SK-MEL-5 (cell line): Measurements from ENCODE around the gene HTR4. TPM values are rescaled to one million over a fixed set of nuclear protein-coding genes. Genes with fewer than 3 reads are reported as not detected.
"Not testable (repeated sequence)": the region's sequence is repeated elsewhere in the genome, so short reads cannot be mapped to it uniquely, and the experiment has no call there.

Experiments used
- DNase-seq: peaks from one replicate; pipeline ENCODE4 v3.0.0-alpha.2; 2016; ENCODE audit warnings: low read depth, low spot score
- in situ Hi-C: cut with HindIII; loops from 2 replicates; pipeline ENCODE4 v1.10.0; 2016; ENCODE audit warnings: low sequenced_read_pairs, high pct_unique_total_duplicates, low pct_unique_long_range_greater_than_20kb
- total RNA-seq: library from RNA; depleted of rRNA; stranded (reverse); fragments of >200 nt; shearing (Covaris generic); gene quantifications from 2 replicates; pipeline ENCODE4 v1.2.3, GENCODE V29; 2014

HTR4 gene
- total RNA-seq, 1 experiment from 2014 or later = not detected

DNA sequence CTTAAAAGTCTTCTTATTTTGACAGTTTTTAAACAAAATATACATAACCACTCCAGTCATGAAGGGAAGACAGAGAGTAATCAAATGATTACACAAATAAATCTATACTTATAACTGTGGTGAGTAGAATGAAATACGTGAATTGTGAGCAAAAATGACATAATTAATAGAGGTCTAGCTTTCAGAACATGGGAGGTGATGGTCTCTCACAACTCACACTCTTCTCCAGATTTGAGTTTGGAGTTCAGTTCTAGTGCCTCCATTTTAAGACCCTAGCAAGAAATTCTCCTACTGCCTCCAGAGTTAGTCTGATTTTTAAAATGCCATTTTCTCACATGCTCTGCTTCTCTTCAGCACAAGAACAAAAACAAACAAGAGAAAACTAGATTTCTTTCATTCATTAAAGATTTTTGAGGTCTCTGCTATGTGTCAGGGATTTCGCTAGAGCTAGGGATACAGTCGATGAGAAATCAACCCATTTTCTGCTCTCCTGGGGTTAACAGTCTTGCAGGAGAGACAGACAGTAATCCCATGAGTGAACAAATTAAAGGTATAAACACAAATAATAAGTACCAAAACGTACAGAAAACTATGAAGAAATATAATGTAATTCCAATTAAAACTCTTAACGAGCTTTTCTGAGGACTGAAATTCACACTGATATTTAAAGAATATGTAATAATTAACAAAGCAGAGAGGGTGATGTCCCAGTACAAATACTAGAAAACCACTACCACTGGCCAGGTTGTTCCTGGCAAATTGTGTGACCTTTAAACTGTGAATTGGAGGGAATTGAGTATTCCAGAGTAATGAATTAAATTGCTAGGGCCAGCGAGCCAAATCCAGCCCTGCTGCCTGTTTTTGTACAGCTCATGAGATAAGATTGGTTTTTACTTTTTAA is 27.1 kb upstream of the HTR4 start:
- in situ Hi-C loops = no loop called here

GRCh38 chr5:148673704-148674103 is 19.4 kb upstream of the HTR4 start:
- in situ Hi-C loops = not testable (repeated sequence)

More for the DNA sequence above, 27.1 kb upstream of the HTR4 start:
- no peak for DNase-seq

DNA sequence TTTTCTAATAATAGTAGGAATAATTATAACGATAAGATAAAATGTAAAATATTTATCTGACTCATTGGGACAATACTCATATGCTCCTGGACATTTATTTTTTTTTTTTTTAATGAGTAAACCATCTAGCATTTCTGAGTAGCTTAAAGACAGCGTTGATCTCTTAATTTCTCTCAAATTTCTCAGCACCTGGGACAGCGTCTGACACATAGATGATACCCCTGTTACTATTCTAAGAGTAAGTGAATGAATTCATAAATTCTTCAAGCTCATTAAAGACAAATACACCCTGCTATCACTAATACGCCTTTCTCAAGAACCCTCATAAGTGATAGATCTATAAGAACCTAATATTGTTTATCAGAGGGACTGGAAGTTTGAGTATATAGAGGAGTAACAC is 12.0 kb upstream of the HTR4 start:
- no peak for DNase-seq
- in situ Hi-C loops = no loop called here

More at GRCh38 chr5:148673704-148674103, 19.4 kb upstream of the HTR4 start:
- not testable (repeated sequence) for DNase-seq

DNA sequence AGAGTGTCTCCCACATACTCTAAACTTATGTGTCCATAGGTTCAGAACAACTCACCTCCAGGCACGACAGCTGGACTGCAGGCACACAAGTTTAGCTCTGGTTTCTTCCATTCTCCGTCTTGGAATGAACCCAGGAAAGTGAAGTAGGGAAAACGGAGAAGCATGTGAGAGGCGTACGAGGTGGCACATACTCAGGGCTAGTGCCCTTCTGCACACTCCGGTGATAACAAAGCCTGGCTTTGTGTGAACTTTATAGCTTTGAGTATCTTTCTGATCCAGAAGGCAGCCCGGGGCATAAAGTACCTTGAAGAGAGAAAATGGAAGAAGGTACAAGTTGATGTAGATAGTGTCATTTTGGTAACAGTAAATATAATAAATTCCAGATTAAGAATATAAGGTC is 11.1 kb upstream of the HTR4 start:
- no peak for DNase-seq
- in situ Hi-C loops = no loop called here

DNA sequence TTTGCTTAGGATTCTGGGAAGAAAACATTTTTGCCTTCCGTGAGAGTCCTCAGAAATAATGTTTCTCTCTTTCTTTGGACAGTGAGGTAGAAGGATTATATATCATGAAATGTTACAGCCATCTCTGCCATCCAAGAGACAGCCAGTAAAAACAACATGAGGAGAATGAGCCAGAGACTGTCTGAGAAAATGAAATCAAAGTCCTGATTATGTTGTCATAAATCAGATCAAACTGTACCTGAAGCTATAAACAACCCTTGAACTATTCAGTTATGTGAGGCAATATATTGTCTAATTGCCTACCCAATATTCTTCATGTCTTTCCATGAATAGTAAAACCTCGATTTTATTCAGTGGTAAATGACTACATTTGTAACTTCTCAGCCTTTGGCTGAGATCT is 9.2 kb upstream of the HTR4 start:
- in situ Hi-C loops = no loop called here
- DNase-seq = no peak

GRCh38 chr5:148660346-148660660 is 6.0 kb upstream of the HTR4 start:
- in situ Hi-C loops = no loop called here
- no peak for DNase-seq

GRCh38 chr5:148659641-148660345 is 5.5 kb upstream of the HTR4 start:
- DNase-seq = no peak
- in situ Hi-C loops = no loop called here

- no peak for DNase-seq
- in situ Hi-C loops = no loop called here
Observed at GRCh38 chr5:148653291-148653835, 964 bp downstream of the HTR4 start.

- no peak for DNase-seq
Observed at GRCh38 chr5:148651528-148651927, 2.8 kb downstream of the HTR4 start.

GRCh38 chr5:148645527-148645926 is 8.8 kb downstream of the HTR4 start:
- no peak for DNase-seq
- in situ Hi-C loops = no loop called here

More at GRCh38 chr5:148651528-148651927, 2.8 kb downstream of the HTR4 start:
- in situ Hi-C loops = no loop called here

DNA sequence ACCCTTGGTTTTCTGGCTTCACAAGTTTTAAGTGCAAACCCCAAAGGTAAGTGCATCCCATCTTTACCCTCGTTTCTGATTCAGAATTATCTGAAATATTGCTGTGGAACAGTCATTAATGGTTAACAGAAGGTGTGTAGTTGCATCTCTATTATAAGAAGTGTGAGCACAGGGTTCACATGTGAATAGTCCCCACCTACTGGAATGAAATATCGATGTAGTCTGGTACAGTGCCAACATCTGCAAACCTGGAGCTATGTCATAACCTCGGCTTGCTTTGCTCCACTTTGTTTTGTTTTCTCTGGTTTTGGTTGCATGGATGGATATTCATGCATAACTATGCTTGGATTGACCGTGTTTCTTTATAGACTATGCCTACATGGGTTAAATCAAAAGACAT is 12.6 kb downstream of the HTR4 start:
- in situ Hi-C loops = no loop called here

GRCh38 chr5:148640471-148640870 is 13.9 kb downstream of the HTR4 start:
- in situ Hi-C loops = no loop called here
- DNase-seq = no peak

More for the DNA sequence above, 12.6 kb downstream of the HTR4 start:
- DNase-seq = no peak

DNA sequence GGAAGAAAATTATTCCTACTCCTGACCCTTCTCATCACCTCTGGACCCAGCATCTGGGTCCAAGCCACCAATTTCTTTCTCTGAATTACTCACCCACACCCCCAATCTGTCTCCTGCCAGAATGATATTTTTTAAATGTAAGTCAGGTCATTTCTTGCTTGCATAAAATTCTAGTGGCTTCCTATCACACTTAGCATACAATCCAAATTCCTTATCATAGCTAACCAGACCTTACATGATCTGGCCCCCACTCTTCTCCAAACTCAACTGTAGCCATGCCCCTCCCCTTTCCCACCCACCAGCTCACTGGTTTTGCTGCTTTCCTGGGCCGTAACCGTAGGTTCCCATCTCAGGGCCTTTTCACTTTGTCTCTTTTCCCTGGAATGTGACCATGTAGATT is 15.2 kb downstream of the HTR4 start:
- in situ Hi-C loops = no loop called here
- no peak for DNase-seq

GRCh38 chr5:148636353-148636752 is 18.0 kb downstream of the HTR4 start:
- in situ Hi-C loops = no loop called here
- no peak for DNase-seq

GRCh38 chr5:148635321-148636083 is 18.8 kb downstream of the HTR4 start:
- no peak for DNase-seq

GRCh38 chr5:148633067-148633377 is 21.3 kb downstream of the HTR4 start:
- no peak for DNase-seq
- in situ Hi-C loops = no loop called here

More at GRCh38 chr5:148635321-148636083, 18.8 kb downstream of the HTR4 start:
- in situ Hi-C loops = no loop called here

DNA sequence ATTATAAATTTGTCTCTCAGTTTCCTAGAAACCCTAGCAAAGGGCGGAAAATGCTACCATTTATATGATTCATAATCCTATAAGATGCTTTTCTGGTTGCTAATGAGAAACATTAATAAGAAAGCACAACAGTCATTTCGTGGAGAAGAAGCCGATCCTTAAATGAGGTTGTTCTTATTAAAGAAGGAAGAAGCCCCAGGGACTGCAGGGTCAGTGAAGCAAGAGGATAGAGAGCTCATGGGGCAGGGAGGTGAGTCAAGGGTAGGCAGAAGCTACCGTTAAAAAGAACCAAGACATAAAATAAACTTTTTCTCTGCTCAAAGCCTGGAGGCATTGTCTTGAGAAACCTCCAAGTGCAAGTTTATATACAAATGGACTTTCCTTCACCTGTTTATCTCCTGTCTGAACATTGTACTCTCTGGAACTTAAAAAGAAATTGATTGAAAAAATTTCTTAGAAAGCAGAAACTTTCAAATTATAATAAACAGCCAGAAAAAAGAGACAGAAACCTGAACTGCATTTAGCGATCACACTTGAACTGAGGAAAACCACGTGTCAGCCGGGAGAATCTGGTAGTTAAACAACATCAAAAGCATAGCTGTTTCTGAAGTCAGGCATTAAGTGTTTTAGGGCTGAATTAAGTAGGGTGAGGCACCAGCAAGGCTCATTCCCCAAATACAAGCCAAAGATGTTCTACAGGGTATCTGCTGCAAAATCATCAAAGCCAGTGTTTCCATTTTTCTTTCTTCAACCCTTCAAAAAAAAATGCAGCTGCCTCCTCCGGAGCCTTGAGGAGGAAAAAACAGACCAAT is 21.9 kb downstream of the HTR4 start:
- in situ Hi-C loops = no loop called here
- DNase-seq = no peak
